NCI-H2029 treated with DMSO at 0.1 percent for 48 hours (cell line): Measurements from ENCODE around the gene NCLN.
"Not testable (repeated sequence)": the region's sequence is repeated elsewhere in the genome, so short reads cannot be mapped to it uniquely, and the experiment has no call there.

Source experiments
- DNase-seq: peaks from one replicate; lab custom pipeline; 2025; lab: John Stamatoyannopoulos, UW

NCLN gene

DNA sequence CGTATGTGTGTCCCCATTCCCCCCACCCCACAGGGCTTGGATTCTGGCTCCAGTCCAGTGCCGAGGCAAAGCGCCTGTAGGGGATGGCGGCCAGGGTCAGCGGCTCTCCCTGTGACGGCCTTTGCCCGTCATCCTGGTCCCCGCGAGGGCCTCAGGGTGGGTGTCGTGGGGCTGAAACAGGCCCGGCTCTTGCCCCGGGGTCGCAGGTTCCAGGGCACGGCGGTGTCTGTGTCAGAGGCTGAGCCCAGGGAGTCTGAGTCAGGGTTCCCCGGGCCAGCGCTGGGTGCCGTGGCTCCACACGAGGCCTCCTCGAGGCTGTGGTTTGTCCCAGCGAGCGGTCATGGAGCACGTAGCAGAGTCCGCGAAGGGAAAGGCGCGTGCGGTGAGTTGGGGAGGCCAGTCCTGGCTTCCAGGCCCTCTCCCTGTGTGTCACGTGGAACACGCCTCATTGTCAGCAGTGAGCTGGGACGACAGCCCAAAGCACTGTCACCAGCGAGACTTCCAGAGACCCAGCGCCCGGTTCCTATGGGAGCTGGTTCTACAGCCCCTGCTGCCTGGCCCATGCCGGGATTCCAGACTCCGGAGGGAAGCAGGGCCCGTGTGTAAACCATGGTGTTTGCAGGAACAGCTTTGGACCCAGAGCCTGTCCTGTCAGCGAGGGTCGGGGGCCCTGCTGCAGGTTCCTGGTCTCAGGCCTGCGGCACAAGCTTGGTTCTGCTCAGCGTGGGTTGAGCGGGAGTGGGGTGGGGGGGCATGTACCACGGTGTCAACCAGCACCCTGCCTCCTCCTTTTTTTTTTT, 13.4 kb downstream of the NCLN start:
- DNase-seq, result no peak

DNA sequence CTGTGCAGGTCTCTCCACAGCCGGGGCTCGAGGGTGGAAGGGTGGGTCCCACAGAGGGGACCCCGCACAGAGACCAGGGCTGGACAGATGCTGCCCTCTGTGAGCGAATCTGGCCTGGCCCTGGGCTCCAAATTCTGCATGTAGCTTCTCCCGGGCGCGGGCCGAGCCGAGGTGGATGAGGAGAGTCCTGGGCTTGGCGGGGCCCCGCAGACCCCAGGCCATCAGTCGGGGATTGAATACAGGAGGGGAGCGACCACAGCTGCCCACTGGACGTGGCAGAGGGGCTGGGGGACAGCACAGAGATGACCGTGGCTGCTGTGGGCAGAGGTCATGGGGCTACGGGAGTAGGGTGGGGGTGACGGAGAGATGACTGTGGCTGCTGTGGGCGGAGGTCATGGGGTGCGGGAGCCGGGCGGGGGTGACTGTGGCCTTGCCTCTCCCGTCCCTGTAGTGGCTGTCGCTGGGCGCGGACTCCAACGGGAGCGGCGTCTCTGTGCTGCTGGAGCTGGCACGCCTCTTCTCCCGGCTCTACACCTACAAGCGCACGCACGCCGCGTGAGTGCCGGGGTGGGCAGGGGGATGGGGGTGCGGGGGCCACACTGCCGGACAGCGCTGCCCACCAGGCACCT, 15.5 kb downstream of the NCLN start:
- no peak for DNase-seq

DNA sequence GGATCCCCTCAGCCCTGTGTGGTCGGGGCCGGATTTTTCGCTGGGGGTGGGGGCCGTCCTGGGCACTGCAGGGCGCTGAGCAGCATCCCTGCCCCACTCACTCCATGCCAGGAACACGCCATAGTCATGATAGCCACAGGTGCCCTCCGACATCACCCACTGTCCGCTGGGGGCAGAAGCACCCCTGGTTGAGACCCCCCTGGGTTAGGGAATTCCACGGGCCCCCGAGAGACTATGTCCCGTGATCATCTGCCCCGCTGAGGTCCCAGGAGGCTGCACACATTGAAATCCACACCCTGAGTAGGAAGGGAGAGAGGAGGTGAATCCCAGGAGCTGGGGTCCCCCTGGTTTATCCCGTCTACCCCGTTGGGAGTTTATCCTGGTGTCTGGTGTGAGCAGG, 16.2 kb downstream of the NCLN start:
- DNase-seq, result no peak

DNA sequence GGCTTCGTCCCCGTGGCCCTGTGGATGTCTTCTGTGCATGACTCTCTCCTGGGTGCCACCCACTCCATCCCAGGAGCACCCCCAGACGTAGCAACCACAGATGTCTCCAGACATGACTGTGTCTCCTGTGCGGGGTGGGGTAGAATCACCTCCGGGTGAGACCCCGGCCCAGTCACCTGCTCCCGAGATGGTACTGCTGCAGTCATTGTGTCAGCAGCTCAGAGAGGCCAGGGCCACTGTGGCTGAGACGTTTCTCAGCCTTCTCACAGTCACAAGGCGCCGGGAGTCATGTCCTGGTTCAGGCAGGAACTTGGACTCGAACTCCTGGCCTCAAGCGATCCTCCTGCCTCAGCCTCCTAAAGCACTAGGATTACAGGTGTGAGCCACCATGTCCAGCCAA, 16.6 kb downstream of the NCLN start:
- no peak for DNase-seq

DNA sequence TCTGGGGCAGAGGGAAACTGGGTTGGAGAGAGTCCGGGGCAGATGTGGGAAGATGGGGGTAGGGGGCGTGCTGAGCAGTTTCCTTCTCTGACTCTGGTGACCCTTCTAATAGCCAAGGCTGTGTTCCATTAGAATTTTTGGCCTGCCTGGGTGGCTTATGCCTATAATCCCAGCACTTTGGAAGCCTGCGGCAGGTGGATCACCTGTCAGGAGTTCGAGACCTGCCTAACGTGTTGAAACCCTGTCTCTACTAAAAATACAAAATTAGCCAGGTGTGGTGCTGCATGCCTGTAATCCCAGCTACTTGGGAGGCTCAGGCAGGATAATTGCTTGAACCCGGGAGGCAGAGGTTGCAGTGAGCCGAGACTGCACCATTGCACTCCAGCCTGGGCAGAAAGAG, 17.2 kb downstream of the NCLN start:
- DNase-seq, result not testable (repeated sequence)

DNA sequence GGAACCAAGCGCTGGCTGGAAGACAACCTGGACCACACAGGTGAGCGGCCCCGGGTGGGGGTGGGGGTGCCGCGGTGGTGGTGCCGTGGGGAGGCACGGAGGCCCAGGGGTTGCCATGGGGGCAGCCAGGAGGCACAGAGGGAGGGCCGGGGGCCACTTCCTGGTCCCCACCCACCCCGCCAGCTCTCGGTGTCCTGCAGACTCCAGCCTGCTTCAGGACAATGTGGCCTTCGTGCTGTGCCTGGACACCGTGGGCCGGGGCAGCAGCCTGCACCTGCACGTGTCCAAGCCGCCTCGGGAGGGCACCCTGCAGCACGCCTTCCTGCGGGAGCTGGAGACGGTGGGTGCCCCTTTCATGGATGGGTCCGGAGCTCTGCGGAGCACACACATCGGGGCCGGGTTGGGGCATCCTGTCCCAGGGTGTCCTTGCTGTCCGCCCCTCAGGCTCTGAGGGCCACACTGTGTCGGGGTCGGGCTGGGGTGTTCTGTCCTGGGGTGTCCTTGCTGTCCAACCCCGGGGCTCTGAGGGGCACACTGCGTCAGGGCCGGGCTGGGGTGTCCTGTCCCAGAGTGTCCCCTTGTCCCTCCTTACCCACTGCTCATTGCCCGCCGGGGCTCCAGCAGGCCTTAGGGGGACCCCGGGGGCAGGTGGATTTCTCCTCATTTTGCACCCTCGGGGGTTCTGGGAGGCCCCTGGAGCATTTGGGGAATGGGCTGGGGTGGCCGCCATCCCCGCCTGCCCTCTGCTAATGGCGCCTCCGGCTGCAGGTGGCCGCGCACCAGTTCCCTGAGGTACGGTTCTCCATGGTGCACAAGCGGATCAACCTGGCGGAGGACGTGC, 18.3 kb downstream of the NCLN start:
- DNase-seq, result no peak

DNA sequence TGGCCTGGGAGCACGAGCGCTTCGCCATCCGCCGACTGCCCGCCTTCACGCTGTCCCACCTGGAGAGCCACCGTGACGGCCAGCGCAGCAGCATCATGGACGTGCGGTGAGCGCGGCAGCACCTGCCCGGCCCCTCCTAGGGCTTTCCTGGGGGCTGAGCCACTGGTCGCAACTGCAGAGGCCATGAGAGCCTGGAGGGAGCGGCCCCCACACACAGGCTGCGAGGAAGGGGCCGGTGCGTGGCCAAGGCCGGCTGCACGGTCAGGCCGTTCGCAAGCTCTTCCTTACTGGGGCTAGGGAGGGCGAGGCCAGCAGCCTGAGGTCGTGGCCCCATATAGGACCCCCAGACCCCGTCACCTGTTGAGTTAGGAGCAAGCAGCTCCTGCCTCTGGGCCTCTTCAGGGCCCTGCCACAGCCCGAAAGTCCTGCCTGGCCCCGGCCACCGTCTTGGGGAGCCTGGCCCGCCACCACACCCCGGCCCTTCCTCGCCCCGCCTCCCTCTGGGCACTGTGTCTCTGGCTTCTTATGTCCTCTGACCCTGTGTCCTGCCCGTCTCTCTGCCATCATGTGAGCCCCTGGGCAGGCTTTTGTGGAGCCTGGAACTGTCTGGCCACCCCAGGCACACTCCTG, 19.0 kb downstream of the NCLN start:
- no peak for DNase-seq

DNA sequence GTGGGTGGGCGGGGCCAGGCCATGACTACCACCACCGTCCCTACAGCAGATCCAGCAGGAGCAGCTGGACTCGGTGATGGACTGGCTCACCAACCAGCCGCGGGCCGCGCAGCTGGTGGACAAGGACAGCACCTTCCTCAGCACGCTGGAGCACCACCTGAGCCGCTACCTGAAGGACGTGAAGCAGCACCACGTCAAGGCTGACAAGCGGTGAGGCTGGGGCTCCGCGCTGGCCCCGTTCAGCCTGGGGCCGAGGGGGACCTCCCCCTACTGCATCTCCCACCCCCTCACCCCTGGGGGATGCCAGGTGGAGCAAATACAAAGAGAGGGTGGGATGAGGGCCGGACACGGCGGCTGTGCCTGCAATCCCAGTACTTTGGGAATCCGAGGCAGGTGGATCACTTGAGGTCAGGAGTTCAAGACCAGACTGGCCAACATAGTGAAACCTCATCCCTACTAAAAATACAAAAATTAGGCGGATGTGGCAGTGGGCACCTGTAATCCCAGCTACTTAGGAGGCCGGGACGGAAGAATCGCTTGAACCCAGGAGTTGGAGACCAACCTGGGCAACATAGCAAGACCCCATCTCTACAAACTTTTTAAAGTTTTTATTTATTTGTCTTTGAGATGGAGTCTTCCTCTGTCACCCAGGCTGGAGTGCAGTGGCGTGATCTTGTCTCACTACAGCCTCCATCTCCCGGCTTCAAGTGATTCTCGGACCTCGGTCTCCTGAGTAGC, 20.7 kb downstream of the NCLN start:
- DNase-seq, result no peak

DNA sequence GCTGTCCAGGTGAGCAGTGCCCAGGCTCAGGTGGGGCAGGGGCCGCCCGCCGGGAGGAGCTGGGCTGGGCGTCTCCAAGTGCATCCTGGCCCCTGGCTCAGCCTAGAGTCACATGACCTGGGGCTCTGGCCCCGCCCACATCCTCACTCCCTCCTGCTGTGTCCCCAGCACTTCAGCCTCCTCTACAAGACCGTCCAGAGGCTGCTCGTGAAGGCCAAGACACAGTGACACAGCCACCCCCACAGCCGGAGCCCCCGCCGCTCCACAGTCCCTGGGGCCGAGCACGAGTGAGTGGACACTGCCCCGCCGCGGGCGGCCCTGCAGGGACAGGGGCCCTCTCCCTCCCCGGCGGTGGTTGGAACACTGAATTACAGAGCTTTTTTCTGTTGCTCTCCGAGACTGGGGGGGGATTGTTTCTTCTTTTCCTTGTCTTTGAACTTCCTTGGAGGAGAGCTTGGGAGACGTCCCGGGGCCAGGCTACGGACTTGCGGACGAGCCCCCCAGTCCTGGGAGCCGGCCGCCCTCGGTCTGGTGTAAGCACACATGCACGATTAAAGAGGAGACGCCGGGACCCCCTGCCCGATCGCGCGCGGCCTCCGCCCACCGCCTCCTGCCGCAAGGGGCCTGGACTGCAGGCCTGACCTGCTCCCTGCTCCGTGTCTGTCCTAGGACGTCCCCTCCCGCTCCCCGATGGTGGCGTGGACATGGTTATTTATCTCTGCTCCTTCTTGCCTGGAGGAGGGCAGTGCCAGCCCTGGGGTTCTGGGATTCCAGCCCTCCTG, 21.9 kb downstream of the NCLN start:
- no peak for DNase-seq

DNA sequence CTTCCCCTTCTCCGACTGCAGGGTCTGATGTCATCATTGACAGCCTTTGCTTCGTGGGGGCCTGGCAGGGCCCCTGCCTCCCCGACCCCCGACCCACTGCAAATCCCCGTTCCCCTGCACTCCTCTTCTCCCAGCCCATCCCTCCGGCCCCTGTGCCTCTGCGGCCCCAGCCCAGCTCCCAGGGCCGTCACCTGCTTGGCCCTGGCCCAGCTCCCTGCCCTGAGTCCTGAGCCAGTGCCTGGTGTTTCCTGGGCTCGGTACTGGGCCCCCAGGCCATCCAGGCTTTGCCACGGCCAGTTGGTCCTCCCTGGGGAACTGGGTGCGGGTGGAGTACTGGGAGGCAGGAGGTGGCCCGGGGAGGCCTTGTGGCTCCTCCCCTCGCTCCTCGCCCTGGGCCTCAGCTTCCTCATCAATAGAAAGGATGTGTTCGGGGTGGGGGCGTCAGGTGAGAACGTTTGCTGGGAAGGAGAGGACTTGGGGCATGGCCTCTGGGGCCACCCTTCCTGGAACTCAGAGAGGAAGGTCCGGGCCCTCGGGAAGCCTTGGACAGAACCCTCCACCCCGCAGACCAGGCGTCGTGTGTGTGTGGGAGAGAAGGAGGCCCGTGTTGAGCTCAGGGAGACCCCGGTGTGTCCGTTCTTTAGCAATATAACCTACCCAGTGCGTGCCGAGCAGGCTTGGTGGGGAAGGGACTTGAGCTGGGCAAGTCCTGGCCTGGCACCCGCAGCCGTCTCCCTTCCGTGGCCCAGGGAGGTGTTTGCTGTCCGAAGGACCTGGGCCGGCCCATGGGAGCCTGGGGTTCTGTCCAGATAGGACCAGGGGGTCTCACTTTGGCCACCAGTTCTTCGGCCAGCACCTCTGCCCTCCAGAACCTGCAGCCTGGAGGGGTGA, 22.8 kb downstream of the NCLN start:
- DNase-seq, result no peak

DNA sequence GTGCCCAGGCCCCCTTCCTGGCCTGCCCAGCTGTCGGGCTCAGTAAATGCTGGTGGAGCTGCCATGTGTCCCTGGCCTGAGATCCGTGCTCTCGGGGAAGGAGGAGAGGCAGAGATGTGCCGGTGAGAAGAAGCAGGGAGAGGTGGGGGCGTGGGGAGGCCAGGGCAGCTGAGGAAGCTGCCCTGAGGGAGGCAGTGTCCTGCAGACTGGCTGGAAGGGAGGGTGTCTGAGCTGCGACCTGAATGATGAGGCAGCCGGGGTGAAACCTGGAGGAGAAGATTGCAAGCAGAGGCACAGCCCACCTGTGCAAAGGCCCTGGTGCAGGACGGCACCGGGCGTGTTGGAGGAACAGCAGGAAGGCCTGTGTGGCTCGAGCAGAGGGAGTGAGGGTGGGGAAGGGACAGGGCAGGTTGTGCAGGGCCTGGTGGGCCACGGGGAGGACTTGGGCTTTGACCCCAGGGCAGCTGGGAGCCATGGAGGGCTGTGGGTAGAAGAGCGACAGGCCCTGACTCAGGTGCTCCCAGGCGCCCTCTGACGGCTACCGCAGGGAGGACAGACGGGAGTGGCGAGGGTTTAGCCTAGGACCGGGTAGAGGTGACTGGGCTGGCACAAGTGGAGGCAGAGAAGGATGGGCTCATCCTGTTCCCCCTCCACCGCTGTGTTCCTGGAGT, 24.8 kb downstream of the NCLN start:
- no peak for DNase-seq

DNA sequence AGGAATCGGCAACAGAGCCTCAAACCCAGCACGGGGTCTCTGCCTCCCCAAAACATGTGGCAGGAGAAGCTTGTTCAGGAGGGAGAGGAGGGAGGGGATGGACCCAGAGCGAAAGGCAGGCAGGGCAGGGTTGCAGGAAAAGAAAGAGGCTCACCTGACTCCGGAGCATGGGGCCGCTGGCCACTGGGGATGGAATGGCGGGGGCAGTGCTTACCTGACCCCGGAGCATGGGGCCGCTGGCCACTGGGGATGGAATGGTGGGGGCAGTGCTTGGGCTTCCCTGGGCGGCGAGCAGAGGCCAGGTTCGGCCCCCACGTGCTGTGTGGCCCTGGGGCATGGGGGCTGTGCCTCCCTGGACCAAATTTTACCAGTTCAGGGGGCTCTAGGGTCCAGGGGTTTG, 25.5 kb downstream of the NCLN start:
- DNase-seq, result no peak

DNA sequence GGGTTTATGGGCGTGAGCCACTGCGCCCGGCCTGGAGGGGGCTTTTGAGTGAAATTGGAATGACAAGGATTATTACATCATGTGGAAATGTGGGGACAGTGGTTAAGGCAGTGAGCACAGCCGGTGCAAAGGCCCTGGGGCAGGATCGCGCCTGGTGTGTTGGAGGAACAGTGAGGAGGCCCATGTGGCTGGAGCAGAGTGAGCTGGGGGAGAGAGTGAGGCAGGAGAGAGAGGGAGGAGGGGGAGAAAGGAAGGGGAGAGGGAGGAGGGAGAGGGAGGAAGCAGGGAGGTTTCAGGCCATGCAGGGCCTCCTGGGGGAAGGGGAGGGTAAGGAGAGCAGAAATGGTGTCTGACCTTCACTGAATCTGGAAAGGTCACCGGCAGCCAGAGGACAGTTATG, 27.4 kb downstream of the NCLN start:
- DNase-seq, result no peak

DNA sequence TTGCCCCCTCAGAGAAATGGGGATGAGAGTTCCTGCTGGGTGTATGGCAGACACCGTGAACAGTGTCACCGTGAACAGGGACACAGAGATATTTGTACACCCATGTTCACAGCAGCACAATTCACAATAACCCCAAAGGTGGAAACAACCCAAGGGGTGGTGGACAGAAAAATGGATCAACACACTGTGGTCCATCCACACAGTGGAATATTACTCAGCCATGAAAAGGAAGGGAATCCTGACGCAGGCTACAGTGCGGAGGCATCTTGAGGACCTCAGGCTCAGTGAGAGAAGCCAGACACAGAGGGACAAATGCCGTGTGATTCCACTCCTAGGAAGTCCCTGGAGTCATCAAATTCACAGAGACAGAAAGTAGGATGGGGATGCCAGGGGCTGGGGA, 31.1 kb downstream of the NCLN start:
- DNase-seq, result no peak

DNA sequence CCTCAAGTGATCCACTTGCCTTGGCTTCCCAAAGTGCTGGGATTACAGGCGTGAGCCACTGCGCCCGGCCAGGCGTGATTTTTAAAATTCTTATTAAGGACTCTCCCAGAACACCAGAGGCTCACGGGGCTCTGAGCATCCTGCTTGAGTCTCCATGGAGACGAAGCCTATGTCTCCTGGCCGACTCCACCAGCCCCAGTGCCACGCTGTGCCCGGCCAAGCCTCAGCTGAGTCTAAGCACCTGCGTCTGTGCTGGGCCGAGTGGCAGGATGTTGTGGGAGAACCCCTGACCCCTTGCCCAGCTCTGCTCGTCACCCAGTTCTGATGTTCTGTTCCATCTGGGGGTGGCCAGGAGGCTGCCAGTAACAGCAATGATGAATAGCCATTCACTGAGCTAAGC, 34.8 kb downstream of the NCLN start:
- no peak for DNase-seq

DNA sequence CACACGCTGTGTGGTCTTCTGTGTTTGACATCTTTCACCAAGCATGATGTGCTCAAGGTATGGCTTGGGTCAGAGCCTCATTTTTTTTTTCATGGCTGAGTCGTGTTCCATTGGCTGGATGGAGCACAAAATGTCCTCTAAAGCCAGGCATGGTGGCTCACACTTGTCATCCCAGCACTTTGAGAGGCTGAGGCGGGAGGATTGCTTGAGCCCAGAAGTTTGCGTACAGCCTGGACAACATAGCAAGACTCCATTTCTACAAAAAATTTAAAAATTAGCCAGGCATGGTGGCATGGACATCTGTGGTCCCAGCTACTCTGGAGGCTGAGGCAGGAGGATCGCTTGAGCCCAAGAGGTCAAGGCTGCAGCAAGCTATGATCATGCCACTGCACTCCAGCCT, 35.8 kb downstream of the NCLN start:
- DNase-seq, result not testable (repeated sequence)

DNA sequence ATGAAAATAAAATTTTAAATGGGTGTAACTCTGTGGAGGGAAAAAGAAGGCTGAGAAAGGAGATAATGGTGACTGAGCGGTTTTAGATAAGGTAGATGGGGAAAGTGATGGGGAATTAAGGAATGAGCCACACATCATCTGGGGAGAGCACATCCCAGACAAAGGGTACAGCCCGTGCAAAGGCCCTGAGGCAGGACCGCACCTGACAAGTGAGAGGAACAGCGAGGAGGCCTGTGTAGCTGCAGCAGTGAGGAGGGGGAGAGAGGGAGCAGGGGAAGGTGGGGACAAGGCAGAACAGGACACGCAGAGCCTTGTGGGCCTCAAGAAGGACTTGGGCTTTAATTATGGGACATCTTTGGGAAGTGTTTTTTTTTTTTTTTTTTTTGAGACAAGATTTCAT, 37.0 kb downstream of the NCLN start:
- no peak for DNase-seq

DNA sequence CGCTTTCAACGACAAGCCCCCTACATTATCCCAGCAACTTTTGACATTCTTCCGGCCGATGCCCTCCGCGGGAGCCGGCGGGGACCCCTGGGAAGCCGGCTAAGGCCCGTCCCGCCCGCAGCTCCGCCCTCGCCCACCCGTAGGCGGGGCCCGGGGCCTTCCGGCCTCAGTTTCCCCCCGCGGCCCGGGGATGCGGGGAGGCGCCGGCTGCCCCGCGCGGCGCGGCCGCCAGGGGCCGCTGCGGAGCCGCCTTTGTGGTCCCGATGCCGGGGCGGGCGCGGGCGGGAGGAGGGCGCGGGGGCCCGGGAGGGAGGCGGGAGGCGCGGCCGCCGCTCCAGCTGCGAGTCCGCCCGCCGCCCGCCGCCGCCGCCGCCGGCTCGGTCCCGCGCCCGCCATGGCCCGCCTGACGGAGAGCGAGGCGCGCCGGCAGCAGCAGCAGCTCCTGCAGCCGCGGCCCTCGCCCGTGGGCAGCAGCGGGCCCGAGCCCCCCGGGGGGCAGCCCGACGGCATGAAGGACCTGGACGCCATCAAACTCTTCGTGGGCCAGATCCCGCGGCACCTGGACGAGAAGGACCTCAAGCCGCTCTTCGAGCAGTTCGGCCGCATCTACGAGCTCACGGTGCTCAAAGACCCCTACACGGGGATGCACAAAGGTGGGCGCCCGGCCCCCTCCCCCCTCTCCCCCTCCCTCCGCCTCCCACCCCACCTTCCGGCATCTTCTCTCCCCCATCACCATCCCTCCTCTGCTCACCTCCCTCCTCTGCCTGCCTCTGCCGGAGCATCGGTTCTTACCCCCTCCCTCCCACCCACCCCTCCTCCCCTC, 38.8 kb downstream of the NCLN start, which contains the start of gene CELF5:
CELF5 (plus strand) TSS at position 316 of the 823 bp plus-strand sequence; CDS start at position 395, 79 bp downstream.
- DNase-seq, result no peak

DNA sequence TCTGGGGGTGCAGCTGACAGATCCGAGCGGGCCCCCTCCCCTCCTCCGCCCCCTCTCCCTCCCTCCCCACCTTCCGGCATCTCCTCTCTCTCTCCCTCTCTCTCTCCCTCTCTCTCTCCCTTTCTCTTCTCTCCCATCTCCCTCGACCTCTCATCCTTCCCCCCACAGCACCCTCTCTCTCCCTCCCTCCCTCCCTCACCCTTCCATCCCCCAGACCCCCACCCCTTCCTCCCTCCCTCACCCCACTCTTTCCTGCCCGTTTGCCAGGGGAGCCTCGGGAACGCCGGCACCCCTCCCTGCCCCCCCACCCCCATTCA, 39.4 kb downstream of the NCLN start:
- DNase-seq, result no peak
